H9 (cell line): ENCODE results near the gene TMEM132D. TPM values are rescaled to one million over a fixed set of nuclear protein-coding genes. Genes with fewer than 3 reads are reported as not detected.

ENCODE experiments used
- DNase-seq: peaks from one replicate; pipeline ENCODE4 v3.0.0-alpha.2; 2017
- H2AFZ ChIP-seq: one replicate; pipeline ENCODE4 v1.6.1; 2013; ENCODE audit warnings: mild to moderate bottlenecking, low read length, control low read depth, moderate library complexity
- H2AK5ac ChIP-seq: 2 replicates; pipeline ENCODE4 v1.6.1; 2013; ENCODE audit warnings: low read length, control low read depth, mixed read lengths; ENCODE audit not compliant: insufficient read length
- H2BK120ac ChIP-seq: one replicate; pipeline ENCODE4 v1.6.1; 2013; ENCODE audit warnings: low read depth, mild to moderate bottlenecking, low read length, control low read depth, inconsistent platforms; ENCODE audit not compliant: poor library complexity, severe bottlenecking
- H2BK12ac ChIP-seq: 2 replicates; pipeline ENCODE4 v1.6.1; 2013; ENCODE audit warnings: low read length, control low read depth, mixed read lengths, low read depth; ENCODE audit not compliant: insufficient read length
- H2BK15ac ChIP-seq: 2 replicates; pipeline ENCODE4 v1.6.1; 2013; ENCODE audit warnings: low read depth, low read length, control low read depth
- H2BK20ac ChIP-seq: one replicate; pipeline ENCODE4 v1.6.1; 2013; ENCODE audit warnings: low read depth, mild to moderate bottlenecking, low read length, control low read depth, inconsistent platforms; ENCODE audit not compliant: poor library complexity, severe bottlenecking
- H2BK5ac ChIP-seq: 2 replicates; pipeline ENCODE4 v1.6.1; 2013; ENCODE audit warnings: low read length, control low read depth, mixed read lengths; ENCODE audit not compliant: insufficient read length
- H3K14ac ChIP-seq: 2 replicates; pipeline ENCODE4 v1.6.1; 2013; ENCODE audit warnings: low read length, control low read depth; ENCODE audit not compliant: insufficient read depth
- H3K18ac ChIP-seq: 2 replicates; pipeline ENCODE4 v1.6.1; 2013; ENCODE audit warnings: low read depth, mild to moderate bottlenecking, mixed read lengths, low read length, control low read depth; ENCODE audit not compliant: insufficient read length
- H3K23ac ChIP-seq: 2 replicates; pipeline ENCODE4 v1.6.1; 2013; ENCODE audit warnings: low read length, control low read depth, mixed read lengths, low read depth; ENCODE audit not compliant: insufficient read length
- H3K23me2 ChIP-seq: 2 replicates; pipeline ENCODE4 v1.6.1; 2013; ENCODE audit warnings: low read depth, mild to moderate bottlenecking, mixed read lengths, low read length, control low read depth; ENCODE audit not compliant: insufficient read length, poor library complexity, severe bottlenecking
- H3K27ac ChIP-seq: 2 replicates; pipeline ENCODE4 v1.5.1; 2013; ENCODE audit warnings: low read length, control low read depth, mixed read lengths, low read depth; ENCODE audit not compliant: insufficient read length
- H3K27me3 ChIP-seq: 2 replicates; pipeline ENCODE4 v1.6.1; 2013; ENCODE audit warnings: low read length, control low read depth, inconsistent platforms; ENCODE audit not compliant: insufficient read depth
- H3K4ac ChIP-seq: 2 replicates; pipeline ENCODE4 v1.6.1; 2013; ENCODE audit warnings: low read depth, mild to moderate bottlenecking, control low read depth, inconsistent platforms, low read length, moderate library complexity
- H3K4me1 ChIP-seq: 2 replicates; pipeline ENCODE4 v1.6.1; 2013; ENCODE audit warnings: low read length, control low read depth, inconsistent platforms; ENCODE audit not compliant: insufficient read depth
- H3K4me2 ChIP-seq: 2 replicates; pipeline ENCODE4 v1.6.1; 2013; ENCODE audit warnings: low read length, control low read depth, mixed read lengths; ENCODE audit not compliant: insufficient read length, insufficient read depth
- H3K56ac ChIP-seq: 2 replicates; pipeline ENCODE4 v1.6.1; 2013; ENCODE audit warnings: low read depth, mild to moderate bottlenecking, mixed read lengths, low read length, control low read depth; ENCODE audit not compliant: insufficient read length
- H3K79me1 ChIP-seq: 2 replicates; pipeline ENCODE4 v1.6.1; 2013; ENCODE audit warnings: low read depth, mild to moderate bottlenecking, moderate library complexity, low read length, control low read depth, inconsistent platforms; ENCODE audit not compliant: insufficient read depth, poor library complexity, severe bottlenecking
- H3K79me2 ChIP-seq: 2 replicates; pipeline ENCODE4 v1.6.1; 2013; ENCODE audit warnings: low read length, control low read depth, inconsistent platforms; ENCODE audit not compliant: insufficient read depth
- H3K9ac ChIP-seq: 2 replicates; pipeline ENCODE4 v1.6.1; 2013; ENCODE audit warnings: low read length, control low read depth, mixed read lengths; ENCODE audit not compliant: insufficient read length; ENCODE audit errors: extremely low read depth
- H3K9me3 ChIP-seq: one replicate; pipeline ENCODE4 v1.6.1; 2013; ENCODE audit warnings: low read depth, low read length, inconsistent platforms; ENCODE audit not compliant: control insufficient read depth
- H3T11ph ChIP-seq: one replicate; pipeline ENCODE4 v1.6.1; 2013; ENCODE audit warnings: mild to moderate bottlenecking, low read length, control low read depth, inconsistent platforms
- H4K20me1 ChIP-seq: one replicate; pipeline ENCODE4 v1.6.1; 2013; ENCODE audit not compliant: control insufficient read depth, insufficient read length, insufficient read depth
- H4K5ac ChIP-seq: 2 replicates; pipeline ENCODE4 v1.6.1; 2013; ENCODE audit warnings: low read depth, mild to moderate bottlenecking, mixed read lengths, low read length, control low read depth; ENCODE audit not compliant: insufficient read length
- H4K8ac ChIP-seq: replicated peaks from 2 replicates; pipeline ENCODE4 v1.6.1; 2013; ENCODE audit warnings: low read length, control low read depth, mixed read lengths, low read depth; ENCODE audit not compliant: insufficient read length
- H4K91ac ChIP-seq: 2 replicates; pipeline ENCODE4 v1.6.1; 2013; ENCODE audit warnings: low read depth, mild to moderate bottlenecking, moderate library complexity, mixed read lengths, low read length, control low read depth; ENCODE audit not compliant: insufficient read length
- H3K27ac Mint-ChIP-seq, 3 experiments: 2 replicates in 2 of 3; 3 replicates in 1 of 3; pipeline ENCODE4 v1.8.0; 2020 to 2021; ENCODE audit warnings: mixed read lengths in 3 of 3, mild to moderate bottlenecking in 1 of 3, moderate library complexity in 1 of 3
- H3K27me3 Mint-ChIP-seq: 2 replicates; pipeline ENCODE4 v1.8.0; 2021; ENCODE audit warnings: low read depth, mild to moderate bottlenecking, moderate library complexity, mixed read lengths
- H3K36me3 Mint-ChIP-seq, 3 experiments: 2 replicates in 2 of 3; 3 replicates in 1 of 3; pipeline ENCODE4 v1.8.0; 2020 to 2021; ENCODE audit warnings: low read depth in 3 of 3, mixed read lengths in 3 of 3; ENCODE audit not compliant: insufficient read depth in 1 of 3
- H3K4me1 Mint-ChIP-seq, 2 experiments: 2 replicates each; pipeline ENCODE4 v1.8.0; 2020; ENCODE audit warnings: mixed read lengths in 2 of 2
- H3K4me3 Mint-ChIP-seq, 2 experiments: 2 replicates in 1 of 2; 3 replicates in 1 of 2; pipeline ENCODE4 v1.8.0; 2020 to 2021; ENCODE audit warnings: mild to moderate bottlenecking in 2 of 2, mixed read lengths in 2 of 2, moderate library complexity in 1 of 2
- H3K9me3 Mint-ChIP-seq, 2 experiments: 2 replicates in 1 of 2; 3 replicates in 1 of 2; pipeline ENCODE4 v1.8.0; 2020; ENCODE audit warnings: mild to moderate bottlenecking in 2 of 2, mixed read lengths in 2 of 2, moderate library complexity in 1 of 2
- WGBS: extraction: QIAGEN DNeasy Blood & Tissue Kit; methylation state at CpG from one replicate; pipeline ENCODE4 v1.1.7; 2013; ENCODE audit warnings: missing lambda C conversion rate, low lambda C conversion rate, mixed read lengths; ENCODE audit not compliant: insufficient read length; ENCODE audit errors: extremely low coverage; 5-methylcytosine and 5-hydroxymethylcytosine counted together
- total RNA-seq: library from RNA; stranded (reverse); gene quantifications from 2 replicates; pipeline ENCODE4 v1.2.1, GENCODE V29; 2021
- TF ChIP-seq, protein P1 (sequence below): fragments of 200-600 bp; sonication (generic); conservative IDR thresholded peaks from 3 replicates; pipeline ENCODE4 v1.8.0; 2021; ENCODE audit warnings: antibody characterized with exemption, mild to moderate bottlenecking

Gene TMEM132D
- total RNA-seq, 1 experiment from 2014 or later, result 6.1 TPM

DNA sequence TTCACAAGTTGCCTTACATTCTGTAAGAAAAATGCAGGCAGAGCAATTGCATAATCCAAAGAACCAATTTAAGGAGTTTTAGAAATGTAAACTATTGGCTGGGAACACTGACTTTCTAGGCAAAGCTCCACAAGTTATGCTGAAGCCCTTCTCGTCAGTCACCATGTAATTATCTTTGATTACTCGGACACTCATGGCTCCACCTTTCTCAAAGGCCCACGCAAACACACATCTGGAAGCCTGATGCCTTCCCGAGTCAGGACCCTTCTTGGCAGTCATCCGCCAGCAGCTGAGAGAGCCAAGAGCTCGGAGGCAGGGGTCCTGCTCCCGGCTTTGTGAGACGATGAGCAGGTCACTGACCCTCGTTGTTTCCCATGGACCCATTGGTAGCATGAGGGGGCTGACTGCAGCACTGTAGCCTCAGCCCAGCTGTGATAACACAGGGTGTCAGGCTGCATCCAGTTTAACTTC is 202.2 kb downstream of the TMEM132D start:
- Histone ChIP-seq H2AK5ac (no peak overlapping the region), H4K5ac (no peak overlapping the region), H4K91ac (no peak overlapping the region), H3K4ac (no peak overlapping the region), H3T11ph (no peak overlapping the region), H3K23ac (no peak overlapping the region), H3K14ac (no peak overlapping the region), H2BK20ac (no peak overlapping the region), H3K9ac (no peak overlapping the region), H2BK5ac (no peak overlapping the region), H3K79me2 (peaks cover 2% of the 10 kb centered on the region; the same call in 1 of the 2 replicates), H3K56ac (no peak overlapping the region), H3K79me1 (no peaks in the 10 kb centered on the region), H4K20me1 (no peaks in the 10 kb centered on the region), H2BK12ac (no peak overlapping the region), H4K8ac (no peak overlapping the region), H2BK120ac (no peak overlapping the region), H2AFZ (no peak overlapping the region), H3K27ac (no peak overlapping the region), H3K23me2 (no peaks in the 10 kb centered on the region), H3K4me1 (peaks cover 3% of the 10 kb centered on the region; the same call in 1 of the 2 replicates), H3K27me3 (no peaks in the 10 kb centered on the region), H3K9me3 (no peaks in the 10 kb centered on the region), H3K18ac (no peak overlapping the region), H2BK15ac (no peak overlapping the region), H3K4me2 (no peak overlapping the region)
- no CpG with 5 or more reads among the region's 9 CpGs for WGBS
- no peaks in the 10 kb centered on the region for H3K27me3 Mint-ChIP-seq
- no peak overlapping the region for H3K4me3 Mint-ChIP-seq
- TF ChIP-seq, protein P1, sequence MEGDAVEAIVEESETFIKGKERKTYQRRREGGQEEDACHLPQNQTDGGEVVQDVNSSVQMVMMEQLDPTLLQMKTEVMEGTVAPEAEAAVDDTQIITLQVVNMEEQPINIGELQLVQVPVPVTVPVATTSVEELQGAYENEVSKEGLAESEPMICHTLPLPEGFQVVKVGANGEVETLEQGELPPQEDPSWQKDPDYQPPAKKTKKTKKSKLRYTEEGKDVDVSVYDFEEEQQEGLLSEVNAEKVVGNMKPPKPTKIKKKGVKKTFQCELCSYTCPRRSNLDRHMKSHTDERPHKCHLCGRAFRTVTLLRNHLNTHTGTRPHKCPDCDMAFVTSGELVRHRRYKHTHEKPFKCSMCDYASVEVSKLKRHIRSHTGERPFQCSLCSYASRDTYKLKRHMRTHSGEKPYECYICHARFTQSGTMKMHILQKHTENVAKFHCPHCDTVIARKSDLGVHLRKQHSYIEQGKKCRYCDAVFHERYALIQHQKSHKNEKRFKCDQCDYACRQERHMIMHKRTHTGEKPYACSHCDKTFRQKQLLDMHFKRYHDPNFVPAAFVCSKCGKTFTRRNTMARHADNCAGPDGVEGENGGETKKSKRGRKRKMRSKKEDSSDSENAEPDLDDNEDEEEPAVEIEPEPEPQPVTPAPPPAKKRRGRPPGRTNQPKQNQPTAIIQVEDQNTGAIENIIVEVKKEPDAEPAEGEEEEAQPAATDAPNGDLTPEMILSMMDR, result no peak
- peaks cover 14 to 22% (median 17%) of the 10 kb centered on the region in 3 experiments; a peak in 6 of 7 replicates for H3K36me3 Mint-ChIP-seq
- H3K4me1 Mint-ChIP-seq, result peaks cover 11 to 14% of the 10 kb centered on the region in 2 experiments
- peaks cover 12 to 15% of the 10 kb centered on the region in 2 experiments for H3K9me3 Mint-ChIP-seq
- H3K27ac Mint-ChIP-seq, result no peak overlapping the region
- DNase-seq, result no peak
